Fibroblast of lung (primary cell): ENCODE data around the gene SLC25A52.
"Not testable (repeated sequence)": the region's sequence is repeated elsewhere in the genome, so short reads cannot be mapped to it uniquely, and the experiment has no call there.

Experiments used
- EZH2 ChIP-seq: IDR thresholded peaks from 2 replicates; pipeline ENCODE4 v1.5.1; 2012; ENCODE audit warnings: low read length, control low read depth, mild to moderate bottlenecking; ENCODE audit errors: missing control alignments
- TF ChIP-seq, protein P1 (sequence below), 2 donors: IDR thresholded peaks in 1 of 2; conservative IDR thresholded peaks in 1 of 2; 1 replicate in 1 of 2; 2 replicates in 1 of 2; pipeline ENCODE4 v1.5.1; 2011 to 2012; ENCODE audit warnings: low read length in 2 of 2, control low read depth in 1 of 2, inconsistent platforms in 1 of 2, low read depth in 1 of 2, mild to moderate bottlenecking in 1 of 2

DNA sequence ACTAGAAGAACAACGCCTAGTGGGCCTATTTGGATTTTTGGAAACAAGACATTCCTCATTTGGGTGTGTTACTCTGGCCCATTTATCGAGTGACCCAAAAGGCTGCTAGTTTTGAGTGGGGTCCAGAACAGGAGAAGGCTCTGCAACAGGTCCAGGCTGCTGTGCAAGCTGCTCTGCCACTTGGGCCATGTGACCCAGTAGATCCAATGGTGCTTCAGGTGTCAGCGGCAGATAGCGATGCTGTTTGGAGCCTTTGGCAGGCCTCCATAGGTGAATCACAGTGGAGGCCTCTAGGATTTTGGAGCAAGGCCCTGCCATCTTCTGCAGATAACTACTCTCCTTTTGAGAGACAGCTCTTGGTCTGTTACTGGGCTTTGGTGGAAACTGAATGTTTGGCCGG lies 38.6 kb upstream of the SLC25A52 start:
- not testable (repeated sequence) for TF ChIP-seq EZH2
- TF ChIP-seq, protein P1, sequence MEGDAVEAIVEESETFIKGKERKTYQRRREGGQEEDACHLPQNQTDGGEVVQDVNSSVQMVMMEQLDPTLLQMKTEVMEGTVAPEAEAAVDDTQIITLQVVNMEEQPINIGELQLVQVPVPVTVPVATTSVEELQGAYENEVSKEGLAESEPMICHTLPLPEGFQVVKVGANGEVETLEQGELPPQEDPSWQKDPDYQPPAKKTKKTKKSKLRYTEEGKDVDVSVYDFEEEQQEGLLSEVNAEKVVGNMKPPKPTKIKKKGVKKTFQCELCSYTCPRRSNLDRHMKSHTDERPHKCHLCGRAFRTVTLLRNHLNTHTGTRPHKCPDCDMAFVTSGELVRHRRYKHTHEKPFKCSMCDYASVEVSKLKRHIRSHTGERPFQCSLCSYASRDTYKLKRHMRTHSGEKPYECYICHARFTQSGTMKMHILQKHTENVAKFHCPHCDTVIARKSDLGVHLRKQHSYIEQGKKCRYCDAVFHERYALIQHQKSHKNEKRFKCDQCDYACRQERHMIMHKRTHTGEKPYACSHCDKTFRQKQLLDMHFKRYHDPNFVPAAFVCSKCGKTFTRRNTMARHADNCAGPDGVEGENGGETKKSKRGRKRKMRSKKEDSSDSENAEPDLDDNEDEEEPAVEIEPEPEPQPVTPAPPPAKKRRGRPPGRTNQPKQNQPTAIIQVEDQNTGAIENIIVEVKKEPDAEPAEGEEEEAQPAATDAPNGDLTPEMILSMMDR (conservative IDR thresholded peaks at IDR 0.05 in 1 of 2, IDR thresholded peaks at IDR 0.05 in 1 of 2; ENCODE audit: low read depth in 1 of 2, low read length in 2 of 2), result not testable (repeated sequence)
